NCI-H128 (cell line): ENCODE results near the gene BDKRB1.

ENCODE experiments used
- DNase-seq: peaks from one replicate; lab custom pipeline; 2025; ENCODE audit not compliant: unreplicated experiment; lab: John Stamatoyannopoulos, UW

Gene BDKRB1

GRCh38 chr14:96255501-96256366 is at the start of gene BDKRB1:
Gene BDKRB1, plus strand, starts transcription at chr14:96256210. Its CDS starts 7,473 bp downstream, at chr14:96263683.
- no peak for DNase-seq

GRCh38 chr14:96206461-96206860 is 49.5 kb upstream of the BDKRB1 start:
- DNase-seq, result no peak

- DNase-seq, result no peak
These were observed 48.3 kb upstream of the BDKRB1 start for GRCh38 chr14:96207686-96208085.

GRCh38 chr14:96208739-96209138 is 47.3 kb upstream of the BDKRB1 start:
- DNase-seq, result no peak

- no peak for DNase-seq
These were observed 43.9 kb upstream of the BDKRB1 start for GRCh38 chr14:96212140-96212539.

GRCh38 chr14:96212896-96213295 is 43.1 kb upstream of the BDKRB1 start:
- no peak for DNase-seq

GRCh38 chr14:96213871-96214465 is 42.0 kb upstream of the BDKRB1 start:
- no peak for DNase-seq

GRCh38 chr14:96214793-96215192 is 41.2 kb upstream of the BDKRB1 start:
- DNase-seq, result no peak

GRCh38 chr14:96215452-96216244 is 40.4 kb upstream of the BDKRB1 start:
- no peak for DNase-seq

- DNase-seq, result no peak
These were observed 39.4 kb upstream of the BDKRB1 start for GRCh38 chr14:96216627-96217026.

- no peak for DNase-seq
These were observed 38.6 kb upstream of the BDKRB1 start for GRCh38 chr14:96217376-96217913.

- DNase-seq, result no peak
These were observed 34.8 kb upstream of the BDKRB1 start for GRCh38 chr14:96221109-96221650.

GRCh38 chr14:96221841-96222240 is 34.2 kb upstream of the BDKRB1 start:
- no peak for DNase-seq

- no peak for DNase-seq
These were observed 31.4 kb upstream of the BDKRB1 start for GRCh38 chr14:96224480-96225096.

GRCh38 chr14:96225213-96225612 is 30.8 kb upstream of the BDKRB1 start:
- DNase-seq, result no peak

GRCh38 chr14:96225745-96226151 is 30.3 kb upstream of the BDKRB1 start:
- no peak for DNase-seq

- DNase-seq, result no peak
These were observed 28.6 kb upstream of the BDKRB1 start for GRCh38 chr14:96227428-96227827.

- DNase-seq, result no peak
These were observed 26.7 kb upstream of the BDKRB1 start for GRCh38 chr14:96229315-96229714.

- no peak for DNase-seq
These were observed 25.0 kb upstream of the BDKRB1 start for GRCh38 chr14:96231056-96231455.

- no peak for DNase-seq
These were observed 24.4 kb upstream of the BDKRB1 start for GRCh38 chr14:96231526-96232130.
